GM18909 (cell line): ENCODE results near the gene RIMBP2.

Experiments used
- ATAC-seq: cut with Tn5 transposase; IDR thresholded peaks from one replicate; pipeline ENCODE4 v1.9.1; 2021; ENCODE audit warnings: mild to moderate bottlenecking; ENCODE audit not compliant: unreplicated experiment, poor library complexity

The RIMBP2 gene

GRCh38 chr12:130458341-130458740 is 257.8 kb downstream of the RIMBP2 start:
- ATAC-seq = no peak

- no peak for ATAC-seq
These were observed 258.9 kb downstream of the RIMBP2 start for GRCh38 chr12:130457215-130457614.

GRCh38 chr12:130456375-130457199 is 259.5 kb downstream of the RIMBP2 start:
- ATAC-seq = no peak

- no peak for ATAC-seq
These were observed 260.9 kb downstream of the RIMBP2 start for GRCh38 chr12:130455161-130455560.

- ATAC-seq = no peak
These were observed 261.8 kb downstream of the RIMBP2 start for GRCh38 chr12:130454296-130454695.

- ATAC-seq = no peak
These were observed 263.6 kb downstream of the RIMBP2 start for GRCh38 chr12:130452546-130452945.

GRCh38 chr12:130451001-130451930 is 264.8 kb downstream of the RIMBP2 start:
- ATAC-seq = no peak

- no peak for ATAC-seq
These were observed 266.8 kb downstream of the RIMBP2 start for GRCh38 chr12:130449291-130449690.

- no peak for ATAC-seq
These were observed 267.9 kb downstream of the RIMBP2 start for GRCh38 chr12:130448044-130448821.

- no peak for ATAC-seq
These were observed 268.5 kb downstream of the RIMBP2 start for GRCh38 chr12:130447655-130447965.

- ATAC-seq = no peak
These were observed 269.0 kb downstream of the RIMBP2 start for GRCh38 chr12:130446846-130447654.

GRCh38 chr12:130444986-130445385 is 271.1 kb downstream of the RIMBP2 start:
- ATAC-seq = no peak

- ATAC-seq = no peak
These were observed 272.0 kb downstream of the RIMBP2 start for GRCh38 chr12:130444061-130444460.

GRCh38 chr12:130441771-130442760 is 274.0 kb downstream of the RIMBP2 start:
- no peak for ATAC-seq

- ATAC-seq = no peak
These were observed 275.6 kb downstream of the RIMBP2 start for GRCh38 chr12:130440411-130441080.

- no peak for ATAC-seq
These were observed 276.8 kb downstream of the RIMBP2 start for GRCh38 chr12:130439250-130439649.

- ATAC-seq = no peak
These were observed 277.4 kb downstream of the RIMBP2 start for GRCh38 chr12:130438711-130439110.

GRCh38 chr12:130438243-130438620 is 277.9 kb downstream of the RIMBP2 start:
- no peak for ATAC-seq
